Natural killer cell treated with Interleukin-12 subunit alpha and Interleukin-12 subunit beta and Interleukin-15 and Interleukin-18, amount 100 ng/mL, for 72 hours (primary cell): Measurements from ENCODE around the gene NTRK3. TPM values are rescaled to one million over a fixed set of nuclear protein-coding genes. Genes with fewer than 3 reads are reported as not detected.
A peak's percentile ranks its signal among the peaks of the same experiment; 100 is the strongest.

ENCODE experiments used
- ATAC-seq, 2 donors: fragments of 150-1000 bp; cut with Tn5 transposase in 1 of 2; sonication (Bioruptor Pico), chemical (Tn5 transposase) in 1 of 2; 2 replicates each; pipeline ENCODE4 v1.10.0; 2021
- DNase-seq: peaks from one replicate; pipeline ENCODE4 v3.0.0; 2022; ENCODE audit warnings: low spot score
- H3K27ac Mint-ChIP-seq, 2 donors: 1 replicate in 1 of 2; 2 replicates in 1 of 2; pipeline ENCODE4 v1.8.0; 2022; ENCODE audit warnings: mixed read lengths in 2 of 2, mild to moderate bottlenecking in 1 of 2, moderate library complexity in 1 of 2
- H3K27me3 Mint-ChIP-seq, 2 donors: 1 replicate in 1 of 2; 2 replicates in 1 of 2; pipeline ENCODE4 v1.8.0; 2022; ENCODE audit warnings: mixed read lengths in 2 of 2
- H3K36me3 Mint-ChIP-seq: one replicate; pipeline ENCODE4 v1.8.0; 2022; ENCODE audit warnings: mixed read lengths
- H3K4me1 Mint-ChIP-seq, 2 donors: 1 replicate in 1 of 2; 2 replicates in 1 of 2; pipeline ENCODE4 v1.8.0; 2022; ENCODE audit warnings: low read depth in 2 of 2, mixed read lengths in 2 of 2, mild to moderate bottlenecking in 1 of 2
- H3K4me3 Mint-ChIP-seq: one replicate; pipeline ENCODE4 v1.8.0; 2022; ENCODE audit warnings: mixed read lengths
- H3K9me3 Mint-ChIP-seq: 2 replicates; pipeline ENCODE4 v1.8.0; 2022; ENCODE audit warnings: mixed read lengths
- total RNA-seq, 2 donors: library from RNA; stranded (reverse); gene quantifications; one replicate each; pipeline ENCODE4 v1.2.3, GENCODE V29; 2022

NTRK3 gene
- total RNA-seq, 2 donors from 2014 or later, result 0.42 to 1.2 TPM

- ATAC-seq, result peak in 1 of 2 donors; percentile 9
- no peak overlapping the region for H3K4me3 Mint-ChIP-seq
- DNase-seq, result no peak
Observed at GRCh38 chr15:87818756-87819155, 437.8 kb downstream of the NTRK3 start.

GRCh38 chr15:87817553-87817952 lies 439.0 kb downstream of the NTRK3 start:
- Mint-ChIP-seq H3K9me3 (peaks cover 7% of the 10 kb centered on the region), H3K4me1 (no peaks in the 10 kb centered on the region), H3K4me3 (no peak overlapping the region), H3K36me3 (no peaks in the 10 kb centered on the region), H3K27me3 (no peaks in the 10 kb centered on the region), H3K27ac (no peak overlapping the region)
- DNase-seq (no peak), ATAC-seq (no peak)

More at GRCh38 chr15:87818756-87819155, 437.8 kb downstream of the NTRK3 start:
- no peaks in the 10 kb centered on the region for H3K36me3 Mint-ChIP-seq
- H3K4me1 Mint-ChIP-seq, result no peaks in the 10 kb centered on the region
- H3K27ac Mint-ChIP-seq, result no peak overlapping the region
- H3K9me3 Mint-ChIP-seq, result peaks cover 7% of the 10 kb centered on the region
- no peaks in the 10 kb centered on the region for H3K27me3 Mint-ChIP-seq

GRCh38 chr15:87816811-87817210 lies 439.7 kb downstream of the NTRK3 start:
- Mint-ChIP-seq H3K9me3 (peaks cover 7% of the 10 kb centered on the region), H3K4me1 (no peaks in the 10 kb centered on the region), H3K27ac (no peak overlapping the region), H3K4me3 (no peak overlapping the region), H3K27me3 (no peaks in the 10 kb centered on the region), H3K36me3 (no peaks in the 10 kb centered on the region)
- DNase-seq (no peak), ATAC-seq (no peak)

GRCh38 chr15:87816016-87816415 lies 440.5 kb downstream of the NTRK3 start:
- Mint-ChIP-seq H3K36me3 (no peaks in the 10 kb centered on the region), H3K27ac (no peak overlapping the region), H3K4me3 (no peak overlapping the region), H3K27me3 (no peaks in the 10 kb centered on the region), H3K4me1 (no peaks in the 10 kb centered on the region), H3K9me3 (peaks cover 7% of the 10 kb centered on the region)
- ATAC-seq (no peak), DNase-seq (no peak)

Other genes starting within 250 kb of the NTRK3 start
- 10 to 100 TPM; 32.0 to 40.4 TPM for gene MRPL46, start 210.6 kb upstream of the NTRK3 start, total RNA-seq
- 10 to 100 TPM; 58.1 to 69.0 TPM for gene MRPS11, start 211.0 kb upstream of the NTRK3 start, total RNA-seq